PC-9 (cell line): ENCODE results near the gene MAML3.

ENCODE experiments used
- CTCF ChIP-seq: fragments of 200-600 bp; sonication (generic); conservative IDR thresholded peaks from 2 replicates; pipeline ENCODE4 v1.6.1; 2017; ENCODE audit warnings: mixed run types, antibody characterized with exemption, mild to moderate bottlenecking, moderate library complexity
- EZH2 ChIP-seq: fragments of 200-600 bp; sonication (generic); IDR thresholded peaks from 2 replicates; pipeline ENCODE4 v1.8.0; 2017; ENCODE audit warnings: antibody characterized with exemption, low read depth

DNA sequence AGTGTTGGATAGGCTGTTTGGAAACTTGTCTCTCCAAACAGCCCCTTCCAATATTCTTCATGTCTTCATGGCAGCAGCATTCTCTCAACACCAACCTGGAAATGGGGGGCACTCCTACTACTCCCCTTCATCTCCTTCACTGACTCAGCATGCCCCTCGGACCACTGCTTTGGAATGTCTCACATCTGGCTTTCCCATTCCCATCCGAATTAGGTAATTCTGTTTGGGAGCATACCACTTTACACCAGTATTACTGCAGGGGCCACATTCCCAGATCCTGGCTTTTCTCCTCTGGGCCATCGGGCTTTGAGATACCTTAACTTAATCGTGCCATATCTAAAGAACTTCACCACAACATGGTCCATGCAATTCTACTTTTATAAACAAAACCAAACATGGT, 100.8 kb downstream of the MAML3 start:
- TF ChIP-seq CTCF (no peak), EZH2 (no peak)
